ENCODE data around the gene BLTP2.

BLTP2 gene

GRCh38 chr17:28598389-28598788, 46.6 kb downstream of the BLTP2 start:
- no peak for DNase-seq

GRCh38 chr17:28597606-28598383, 47.2 kb downstream of the BLTP2 start:
- no peak for DNase-seq

Data from stimulated activated CD4-positive, alpha-beta T cell treated with anti-CD3 and anti-CD28 coated beads, Interleukin-2, amount 100 ng/mL, for 24 hours (primary cell).